Measurements from ENCODE around the gene SCAMP5. TPM values are rescaled to one million over a fixed set of nuclear protein-coding genes. Genes with fewer than 3 reads are reported as not detected.

The SCAMP5 gene
- total RNA-seq, 1 donor = 0.43 TPM

DNA sequence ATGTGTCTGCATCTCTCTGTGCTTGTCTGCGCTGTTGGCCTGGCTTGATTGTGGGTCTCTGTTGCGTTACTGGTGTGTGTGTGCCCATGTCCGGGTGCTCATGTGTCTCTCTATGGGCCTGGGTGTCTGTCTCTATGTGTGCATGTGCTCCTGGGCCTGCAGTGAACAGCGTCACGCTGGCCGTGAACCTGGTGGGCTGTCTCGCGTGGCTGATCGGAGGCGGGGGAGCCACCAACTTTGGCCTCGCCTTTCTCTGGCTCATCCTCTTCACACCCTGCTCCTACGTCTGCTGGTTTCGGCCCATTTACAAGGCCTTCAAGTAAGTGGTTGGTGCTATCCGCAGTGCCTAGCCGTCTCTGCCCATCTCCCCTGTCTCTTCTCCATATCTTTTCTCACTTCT is 21.1 kb downstream of the SCAMP5 start:
- DNase-seq (ENCODE audit: low read depth) = no peak
- TF ChIP-seq, protein P1, sequence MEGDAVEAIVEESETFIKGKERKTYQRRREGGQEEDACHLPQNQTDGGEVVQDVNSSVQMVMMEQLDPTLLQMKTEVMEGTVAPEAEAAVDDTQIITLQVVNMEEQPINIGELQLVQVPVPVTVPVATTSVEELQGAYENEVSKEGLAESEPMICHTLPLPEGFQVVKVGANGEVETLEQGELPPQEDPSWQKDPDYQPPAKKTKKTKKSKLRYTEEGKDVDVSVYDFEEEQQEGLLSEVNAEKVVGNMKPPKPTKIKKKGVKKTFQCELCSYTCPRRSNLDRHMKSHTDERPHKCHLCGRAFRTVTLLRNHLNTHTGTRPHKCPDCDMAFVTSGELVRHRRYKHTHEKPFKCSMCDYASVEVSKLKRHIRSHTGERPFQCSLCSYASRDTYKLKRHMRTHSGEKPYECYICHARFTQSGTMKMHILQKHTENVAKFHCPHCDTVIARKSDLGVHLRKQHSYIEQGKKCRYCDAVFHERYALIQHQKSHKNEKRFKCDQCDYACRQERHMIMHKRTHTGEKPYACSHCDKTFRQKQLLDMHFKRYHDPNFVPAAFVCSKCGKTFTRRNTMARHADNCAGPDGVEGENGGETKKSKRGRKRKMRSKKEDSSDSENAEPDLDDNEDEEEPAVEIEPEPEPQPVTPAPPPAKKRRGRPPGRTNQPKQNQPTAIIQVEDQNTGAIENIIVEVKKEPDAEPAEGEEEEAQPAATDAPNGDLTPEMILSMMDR (IDR thresholded peaks at IDR 0.05; ENCODE audit: insufficient read depth, low read depth, low read length) = no peak
- no peak overlapping the region for H3K4me3 ChIP-seq (ENCODE audit: low read depth, low read length)

DNA sequence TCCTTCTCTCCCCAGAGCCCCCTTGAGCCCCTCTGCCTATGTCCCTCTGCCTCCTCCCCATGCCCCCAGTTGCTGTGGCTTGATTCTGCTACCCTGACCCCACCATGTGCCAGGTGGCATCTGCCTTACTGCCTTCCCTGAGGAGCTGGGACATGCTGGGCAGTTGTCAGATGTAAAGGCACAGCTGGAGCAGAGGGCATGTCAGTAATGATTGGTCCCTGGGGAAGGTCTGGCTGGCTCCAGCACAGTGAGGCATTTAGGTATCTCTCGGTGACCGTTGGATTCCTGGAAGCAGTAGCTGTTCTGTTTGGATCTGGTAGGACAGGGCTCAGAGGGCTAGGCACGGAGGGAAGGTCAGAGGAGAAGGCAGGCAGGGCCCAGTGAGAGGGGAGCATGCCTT is 24.6 kb downstream of the SCAMP5 start:
- H3K4me3 ChIP-seq (ENCODE audit: low read depth, low read length) = no peak overlapping the region
- DNase-seq (ENCODE audit: low read depth) = no peak
- TF ChIP-seq, protein P1 (IDR thresholded peaks at IDR 0.05; ENCODE audit: insufficient read depth, low read depth, low read length) = no peak

DNA sequence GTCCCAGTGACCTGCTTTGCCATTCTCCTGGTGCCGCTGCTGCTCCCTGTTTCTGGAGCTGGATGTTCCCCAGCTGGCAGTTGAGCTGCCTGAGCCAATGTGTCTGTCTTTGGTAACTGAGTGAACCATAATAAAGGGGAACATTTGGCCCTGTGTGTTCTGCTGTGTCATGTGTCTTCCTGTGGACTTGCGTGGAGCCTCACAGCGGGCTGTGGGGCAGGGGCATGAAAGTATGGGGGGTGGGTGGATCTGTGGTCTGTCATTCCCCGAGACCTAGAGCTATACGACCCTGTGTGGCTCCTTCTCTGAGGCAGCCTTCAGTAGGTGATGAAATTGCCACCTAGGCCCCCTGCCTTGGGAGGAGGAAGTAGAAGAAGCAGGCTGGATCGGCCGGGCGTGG is 26.0 kb downstream of the SCAMP5 start:
- TF ChIP-seq, protein P1 (IDR thresholded peaks at IDR 0.05; ENCODE audit: insufficient read depth, low read depth, low read length) = no peak
- no peak for DNase-seq (ENCODE audit: low read depth)
- no peak overlapping the region for H3K4me3 ChIP-seq (ENCODE audit: low read depth, low read length)

DNA sequence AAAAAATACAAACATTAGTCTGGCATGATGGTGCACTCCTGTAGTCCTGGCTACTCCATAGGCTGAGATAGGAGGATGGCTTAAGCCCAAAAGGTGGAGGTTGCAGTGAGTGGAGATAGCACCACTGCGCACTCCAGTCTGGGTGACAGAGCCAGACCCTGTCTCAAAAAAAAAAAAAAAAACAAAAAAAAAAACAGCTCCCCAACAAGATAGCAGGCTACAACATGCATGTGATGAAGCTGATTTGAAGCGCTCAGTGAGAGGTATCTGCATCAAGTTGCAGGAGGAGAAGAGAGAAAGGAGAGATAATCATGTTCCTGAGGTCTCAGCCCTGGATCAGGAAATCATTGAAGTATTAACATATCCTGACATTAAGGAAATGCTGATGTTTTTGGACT is 27.4 kb downstream of the SCAMP5 start:
- TF ChIP-seq, protein P1 (IDR thresholded peaks at IDR 0.05; ENCODE audit: insufficient read depth, low read depth, low read length) = no peak
- H3K4me3 ChIP-seq (ENCODE audit: low read depth, low read length) = no peak overlapping the region
- no peak for DNase-seq (ENCODE audit: low read depth)

DNA sequence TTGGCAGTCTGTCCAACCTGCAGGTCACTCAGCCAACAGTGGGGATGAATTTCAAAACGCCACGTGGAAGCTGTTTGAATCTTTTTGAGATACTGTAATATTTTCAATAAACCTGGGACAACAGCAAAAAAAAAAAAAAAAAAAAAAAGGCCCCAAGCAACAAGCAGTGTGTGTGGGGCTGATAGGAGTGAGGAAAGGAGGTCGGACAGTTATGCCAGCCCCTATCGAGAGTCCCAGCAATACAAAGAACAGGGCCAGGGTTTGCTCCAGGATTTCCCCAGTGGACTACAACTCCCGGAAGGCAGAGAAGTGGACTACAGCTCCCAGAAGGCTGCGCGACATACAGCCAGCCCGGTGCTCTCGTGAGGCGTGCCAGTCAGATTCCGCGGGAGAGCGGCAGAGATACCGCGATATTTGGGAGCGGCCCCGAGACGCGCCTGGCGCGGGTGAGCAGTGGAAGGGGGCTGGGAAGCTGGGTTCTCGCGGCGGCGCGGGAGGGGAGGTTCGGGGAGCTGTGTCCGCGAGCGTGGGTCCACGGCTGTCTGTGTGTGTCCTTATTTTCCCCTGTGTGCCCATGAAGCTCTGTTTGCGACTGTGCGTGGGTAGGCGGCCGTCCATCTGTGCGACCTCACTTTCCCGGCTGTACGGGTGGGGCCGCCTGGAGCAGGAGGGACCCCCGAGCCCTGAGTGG is 28.0 kb downstream of the SCAMP5 start, which contains the start of gene PPCDC:
TSS of gene PPCDC (plus strand) at position 410 of the 691 bp plus-strand sequence. CDS start 4,729 bp downstream, outside the sequence.
- peak within 1 kb of the TSS; percentile 90 for H3K4me3 ChIP-seq (ENCODE audit: low read depth, low read length)
- TF ChIP-seq, protein P1 (IDR thresholded peaks at IDR 0.05; ENCODE audit: insufficient read depth, low read depth, low read length) = no peak
- DNase-seq (ENCODE audit: low read depth) = peak; percentile 95

DNA sequence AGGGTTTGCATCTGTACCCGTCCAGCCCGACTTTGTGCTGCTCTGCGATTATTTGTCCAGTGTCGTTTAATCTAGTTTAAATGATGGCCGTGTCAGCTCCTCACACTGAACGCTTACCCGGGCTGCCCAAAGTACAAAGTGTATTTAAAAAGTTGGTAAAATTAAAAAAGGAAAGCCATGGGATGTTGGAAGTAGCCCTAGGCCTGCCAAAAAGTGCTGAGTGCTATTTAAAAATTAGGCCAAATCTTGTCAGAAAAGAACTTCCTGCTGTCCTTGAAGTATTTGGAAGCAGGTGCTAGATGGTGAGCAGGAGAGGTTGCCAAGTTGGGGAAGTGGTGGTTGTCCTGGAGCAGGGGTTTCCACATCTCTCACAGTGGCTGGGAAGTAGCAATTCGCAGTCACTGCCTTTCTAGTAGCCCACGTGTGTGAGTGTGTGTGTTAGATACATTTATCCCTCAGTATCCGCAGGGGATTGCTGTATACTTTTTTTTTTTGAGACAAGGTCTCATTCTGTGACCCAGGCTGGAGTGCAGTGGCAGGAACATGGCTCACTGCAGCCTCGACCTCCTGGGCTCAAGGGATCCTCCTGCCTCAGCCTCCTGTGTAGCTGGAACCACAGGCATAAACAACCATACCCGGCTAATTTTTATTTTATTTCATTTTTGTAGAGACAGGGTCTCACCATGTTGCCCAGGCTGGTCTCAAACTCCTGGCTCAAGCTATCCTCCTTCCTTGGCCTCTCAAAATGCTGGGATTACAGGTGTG is 28.7 kb downstream of the SCAMP5 start:
- DNase-seq (ENCODE audit: low read depth) = peak; percentile 21
- TF ChIP-seq, protein P1 (IDR thresholded peaks at IDR 0.05; ENCODE audit: insufficient read depth, low read depth, low read length) = no peak
- peak overlapping the region; percentile 90 for H3K4me3 ChIP-seq (ENCODE audit: low read depth, low read length)

Measured in fibroblast of villous mesenchyme (primary cell).